ENCODE data around the gene KCNJ4.
"Not testable (repeated sequence)": the region's sequence is repeated elsewhere in the genome, so short reads cannot be mapped to it uniquely, and the experiment has no call there.

KCNJ4 gene

DNA sequence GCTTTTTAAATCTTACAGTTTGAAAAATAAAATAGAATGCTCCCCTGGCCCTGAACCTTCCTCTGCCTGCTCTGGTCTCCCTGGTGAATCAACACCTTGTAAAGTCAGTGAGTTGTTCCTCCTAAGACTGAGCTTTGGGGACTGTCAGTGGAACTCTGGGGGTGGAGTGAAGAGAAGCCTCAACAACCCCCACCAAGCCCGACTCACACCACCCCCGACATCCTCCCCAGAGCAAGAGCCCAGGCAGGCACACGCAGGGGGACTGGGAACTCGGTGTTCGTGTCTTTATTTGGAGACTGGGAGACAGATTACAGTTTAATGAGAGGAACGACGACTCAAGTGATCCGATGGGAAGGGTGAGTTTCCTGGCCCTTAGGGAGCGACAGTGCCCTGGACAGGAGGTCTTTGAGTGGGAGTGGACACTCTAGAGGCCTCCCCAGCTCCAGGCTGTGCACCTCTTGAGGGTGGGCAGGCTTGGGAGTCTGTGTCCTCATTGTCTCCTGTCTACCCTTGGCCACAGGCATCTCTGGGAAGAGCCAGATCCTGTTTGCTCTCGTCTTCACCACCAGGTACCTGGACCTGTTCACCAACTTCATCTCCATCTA is 19.1 kb upstream of the KCNJ4 start:
- TF ChIP-seq, protein P1, sequence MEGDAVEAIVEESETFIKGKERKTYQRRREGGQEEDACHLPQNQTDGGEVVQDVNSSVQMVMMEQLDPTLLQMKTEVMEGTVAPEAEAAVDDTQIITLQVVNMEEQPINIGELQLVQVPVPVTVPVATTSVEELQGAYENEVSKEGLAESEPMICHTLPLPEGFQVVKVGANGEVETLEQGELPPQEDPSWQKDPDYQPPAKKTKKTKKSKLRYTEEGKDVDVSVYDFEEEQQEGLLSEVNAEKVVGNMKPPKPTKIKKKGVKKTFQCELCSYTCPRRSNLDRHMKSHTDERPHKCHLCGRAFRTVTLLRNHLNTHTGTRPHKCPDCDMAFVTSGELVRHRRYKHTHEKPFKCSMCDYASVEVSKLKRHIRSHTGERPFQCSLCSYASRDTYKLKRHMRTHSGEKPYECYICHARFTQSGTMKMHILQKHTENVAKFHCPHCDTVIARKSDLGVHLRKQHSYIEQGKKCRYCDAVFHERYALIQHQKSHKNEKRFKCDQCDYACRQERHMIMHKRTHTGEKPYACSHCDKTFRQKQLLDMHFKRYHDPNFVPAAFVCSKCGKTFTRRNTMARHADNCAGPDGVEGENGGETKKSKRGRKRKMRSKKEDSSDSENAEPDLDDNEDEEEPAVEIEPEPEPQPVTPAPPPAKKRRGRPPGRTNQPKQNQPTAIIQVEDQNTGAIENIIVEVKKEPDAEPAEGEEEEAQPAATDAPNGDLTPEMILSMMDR (IDR thresholded peaks at IDR 0.05; ENCODE audit: insufficient read depth, missing control alignments), result no peak
- FAIRE-seq (no peak), DNase-seq (ENCODE audit: insufficient read length, low spot score) (no peak)

- FAIRE-seq (no peak), DNase-seq (ENCODE audit: insufficient read length, low spot score) (no peak)
- TF ChIP-seq, protein P1 (IDR thresholded peaks at IDR 0.05; ENCODE audit: insufficient read depth, missing control alignments), result no peak
Observed at GRCh38 chr22:38471237-38471636, 16.2 kb upstream of the KCNJ4 start.

DNA sequence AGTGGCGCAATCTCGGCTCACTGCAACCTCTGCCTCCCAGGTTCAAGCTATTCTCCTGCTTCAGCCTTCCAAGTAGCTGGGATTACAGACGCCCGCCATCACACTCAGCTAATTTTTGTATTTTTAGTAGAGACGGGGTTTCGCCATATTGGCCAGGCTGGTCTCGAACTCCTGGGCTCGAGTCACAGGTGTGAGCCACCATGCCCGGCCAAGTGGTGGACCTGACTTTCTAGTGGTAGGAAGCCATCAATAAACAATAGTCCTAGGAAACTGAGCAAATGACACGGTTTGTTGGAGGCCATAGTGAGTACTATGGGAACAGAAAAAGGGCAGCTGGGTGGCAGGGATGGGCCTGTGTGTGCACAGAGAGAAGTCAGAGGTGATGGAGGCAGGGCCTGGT is 15.2 kb upstream of the KCNJ4 start:
- FAIRE-seq; DNase-seq (ENCODE audit: insufficient read length, low spot score): not testable (repeated sequence)

DNA sequence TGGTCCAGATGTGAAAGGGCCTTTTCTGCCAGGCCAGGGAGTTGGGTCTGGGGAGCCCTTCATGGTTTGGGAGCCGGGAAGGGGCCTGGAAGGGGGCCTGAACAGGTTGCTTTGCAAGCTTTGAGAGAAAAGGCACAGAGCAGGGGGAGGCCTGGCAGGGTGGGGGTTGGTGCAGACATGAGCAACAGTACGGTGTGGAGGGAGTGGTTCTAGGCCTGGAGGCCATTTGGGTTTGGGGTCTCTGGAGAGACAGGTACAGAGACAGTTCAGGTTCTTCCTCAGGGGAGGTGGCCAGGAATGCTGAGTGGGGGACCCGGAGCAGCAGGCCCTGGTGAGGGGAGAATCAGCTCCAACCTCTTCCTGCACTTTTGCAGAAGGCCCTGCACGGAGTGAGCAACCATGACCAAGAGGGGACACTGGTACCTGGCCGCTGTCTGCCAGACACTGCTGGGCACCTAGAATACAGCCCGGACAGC is 14.3 kb upstream of the KCNJ4 start:
- no peak for DNase-seq (ENCODE audit: insufficient read length, low spot score)
- FAIRE-seq, result no peak
- TF ChIP-seq, protein P1 (IDR thresholded peaks at IDR 0.05; ENCODE audit: insufficient read depth, missing control alignments), result no peak

- TF ChIP-seq, protein P1 (IDR thresholded peaks at IDR 0.05; ENCODE audit: insufficient read depth, missing control alignments), result no peak
- no peak for FAIRE-seq
- DNase-seq (ENCODE audit: insufficient read length, low spot score), result no peak
Observed at GRCh38 chr22:38468443-38469305, 13.7 kb upstream of the KCNJ4 start.

- DNase-seq (ENCODE audit: insufficient read length, low spot score) (no peak), FAIRE-seq (no peak)
- TF ChIP-seq, protein P1 (IDR thresholded peaks at IDR 0.05; ENCODE audit: insufficient read depth, missing control alignments), result no peak
Observed at GRCh38 chr22:38467904-38468442, 13.0 kb upstream of the KCNJ4 start, which contains the start of gene KDELR3. Gene KDELR3, plus strand, starts transcription at chr22:38468096. Its CDS starts 138 bp downstream, at chr22:38468234.

DNA sequence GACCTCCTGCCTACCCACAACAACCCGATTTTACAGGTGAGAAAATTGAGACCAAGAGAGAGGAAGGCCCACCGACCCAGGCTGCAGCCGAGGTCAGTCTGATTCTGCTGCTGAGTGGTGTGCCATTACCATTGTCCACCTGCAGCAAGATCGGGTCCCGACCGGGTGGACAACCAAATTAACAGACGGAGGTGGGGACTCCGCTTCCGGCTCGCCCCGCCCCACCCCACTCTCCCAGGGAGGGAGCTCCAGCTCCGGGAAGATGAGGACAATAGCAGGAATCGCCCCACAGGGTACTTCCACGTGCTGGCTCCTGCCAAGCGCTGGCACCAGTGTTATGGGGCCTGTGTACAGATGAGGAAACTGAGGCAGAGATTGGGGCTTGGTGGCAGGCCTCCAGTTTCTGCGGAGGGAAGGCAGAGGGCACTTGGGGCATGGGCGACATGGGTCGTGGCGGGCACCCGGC is 12.5 kb upstream of the KCNJ4 start:
- DNase-seq (ENCODE audit: insufficient read length, low spot score) (no peak), FAIRE-seq (no peak)
- TF ChIP-seq, protein P1 (IDR thresholded peaks at IDR 0.05; ENCODE audit: insufficient read depth, missing control alignments), result no peak
